IPS-18a (cell line): ENCODE data around the gene NSUN6.
"Not testable (repeated sequence)": the region's sequence is repeated elsewhere in the genome, so short reads cannot be mapped to it uniquely, and the experiment has no call there.

Experiments
- H3K27ac ChIP-seq: one replicate; pipeline ENCODE4 v1.5.1; 2013; ENCODE audit warnings: low read length
- H3K27me3 ChIP-seq: one replicate; pipeline ENCODE4 v1.6.1; 2013; ENCODE audit warnings: mild to moderate bottlenecking, low read length; ENCODE audit not compliant: control insufficient read depth, insufficient read depth
- H3K36me3 ChIP-seq: one replicate; pipeline ENCODE4 v1.6.1; 2013; ENCODE audit warnings: low read depth, low read length; ENCODE audit not compliant: control insufficient read depth
- H3K4me1 ChIP-seq: one replicate; pipeline ENCODE4 v1.6.1; 2013; ENCODE audit warnings: low read depth, low read length; ENCODE audit not compliant: control insufficient read depth
- H3K4me3 ChIP-seq: one replicate; pipeline ENCODE4 v1.5.1; 2013; ENCODE audit warnings: low read length
- H3K9ac ChIP-seq: one replicate; pipeline ENCODE4 v1.6.1; 2013; ENCODE audit warnings: mild to moderate bottlenecking, low read length, moderate library complexity
- H3K9me3 ChIP-seq: one replicate; pipeline ENCODE4 v1.6.1; 2013; ENCODE audit warnings: low read depth, low read length; ENCODE audit not compliant: control insufficient read depth

The NSUN6 gene

DNA sequence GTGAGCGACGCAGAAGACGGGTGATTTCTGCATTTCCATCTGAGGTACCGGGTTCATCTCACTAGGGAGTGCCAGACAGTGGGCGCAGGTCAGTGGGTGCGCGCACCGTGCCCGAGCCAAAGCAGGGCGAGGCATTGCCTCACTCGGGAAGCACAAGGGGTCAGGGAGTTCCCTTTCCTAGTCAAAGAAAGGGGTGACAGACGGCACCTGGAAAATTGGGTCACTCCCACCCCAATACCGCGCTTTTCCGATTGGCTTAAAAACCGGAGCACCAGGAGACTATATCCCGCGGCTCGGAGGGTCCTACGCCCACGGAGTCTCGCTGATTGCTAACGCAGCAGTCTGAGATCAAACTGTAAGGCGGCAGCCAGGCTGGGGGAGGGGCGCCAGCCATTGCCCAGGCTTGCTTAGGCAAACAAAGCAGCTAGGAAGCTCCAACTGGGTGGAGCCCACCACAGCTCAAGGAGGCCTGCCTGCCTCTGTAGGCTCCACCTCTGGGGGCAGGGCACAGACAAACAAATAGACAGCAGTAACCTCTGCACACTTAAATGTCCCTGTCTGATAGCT is 23.9 kb downstream of the NSUN6 start:
- not testable (repeated sequence) for H3K9me3 ChIP-seq, H3K36me3 ChIP-seq, H3K4me1 ChIP-seq, H3K27me3 ChIP-seq, H3K27ac ChIP-seq
- peak overlapping the region; percentile 77 for H3K9ac ChIP-seq
- peak overlapping the region; percentile 68 for H3K4me3 ChIP-seq

- Histone ChIP-seq H3K4me1 (peaks cover 6% of the 10 kb centered on the region), H3K27ac (no peak overlapping the region), H3K36me3 (no peaks in the 10 kb centered on the region), H3K4me3 (no peak overlapping the region), H3K9me3 (no peaks in the 10 kb centered on the region), H3K27me3 (no peaks in the 10 kb centered on the region), H3K9ac (no peak overlapping the region)
Observed at GRCh38 chr10:18625886-18626285, 25.5 kb downstream of the NSUN6 start.

- H3K4me3 ChIP-seq, H3K9me3 ChIP-seq, H3K27ac ChIP-seq, H3K27me3 ChIP-seq, H3K36me3 ChIP-seq, H3K4me1 ChIP-seq, H3K9ac ChIP-seq: not testable (repeated sequence)
Observed at GRCh38 chr10:18623671-18624070, 27.7 kb downstream of the NSUN6 start.

- H3K4me1 ChIP-seq = no peaks in the 10 kb centered on the region
- no peak overlapping the region for H3K27ac ChIP-seq
- peaks cover 1% of the 10 kb centered on the region for H3K36me3 ChIP-seq
- no peak overlapping the region for H3K9ac ChIP-seq
- H3K4me3 ChIP-seq = no peak overlapping the region
- H3K9me3 ChIP-seq = no peaks in the 10 kb centered on the region
- no peaks in the 10 kb centered on the region for H3K27me3 ChIP-seq
Observed at GRCh38 chr10:18620856-18621255, 30.5 kb downstream of the NSUN6 start.

- Histone ChIP-seq H3K4me3 (no peak overlapping the region), H3K36me3 (peaks cover 6% of the 10 kb centered on the region), H3K4me1 (no peaks in the 10 kb centered on the region), H3K27ac (no peak overlapping the region), H3K9me3 (no peaks in the 10 kb centered on the region), H3K27me3 (no peaks in the 10 kb centered on the region), H3K9ac (no peak overlapping the region)
Observed at GRCh38 chr10:18619016-18619415, 32.4 kb downstream of the NSUN6 start.

DNA sequence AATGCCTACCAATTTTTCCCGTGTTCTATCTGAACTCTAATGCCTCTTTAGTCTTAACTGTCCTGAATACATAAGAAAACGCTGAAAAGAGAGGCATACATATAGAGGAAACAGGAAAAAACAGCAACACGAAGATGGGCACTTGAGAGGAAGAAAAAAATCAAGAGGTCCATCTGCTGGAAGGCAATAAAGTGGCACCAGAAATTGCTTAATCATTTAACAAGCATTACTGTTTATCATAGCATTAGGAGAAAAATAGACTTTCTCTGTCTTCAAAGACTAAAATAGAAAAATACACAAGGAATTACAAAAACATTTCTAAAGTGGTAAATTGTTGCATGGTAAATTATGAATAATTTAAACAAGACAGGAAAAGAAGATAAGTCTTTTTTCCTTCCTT is 35.0 kb downstream of the NSUN6 start:
- no peaks in the 10 kb centered on the region for H3K27me3 ChIP-seq
- H3K9ac ChIP-seq = no peak overlapping the region
- H3K4me1 ChIP-seq = no peaks in the 10 kb centered on the region
- H3K9me3 ChIP-seq = no peaks in the 10 kb centered on the region
- H3K4me3 ChIP-seq = no peak overlapping the region
- peaks cover 14% of the 10 kb centered on the region for H3K36me3 ChIP-seq
- no peak overlapping the region for H3K27ac ChIP-seq

- no peaks in the 10 kb centered on the region for H3K4me1 ChIP-seq
- H3K9ac ChIP-seq = no peak overlapping the region
- no peaks in the 10 kb centered on the region for H3K27me3 ChIP-seq
- no peak overlapping the region for H3K27ac ChIP-seq
- no peak overlapping the region for H3K4me3 ChIP-seq
- H3K9me3 ChIP-seq = no peaks in the 10 kb centered on the region
- peaks cover 14% of the 10 kb centered on the region for H3K36me3 ChIP-seq
Observed at GRCh38 chr10:18615618-18616017, 35.8 kb downstream of the NSUN6 start.

DNA sequence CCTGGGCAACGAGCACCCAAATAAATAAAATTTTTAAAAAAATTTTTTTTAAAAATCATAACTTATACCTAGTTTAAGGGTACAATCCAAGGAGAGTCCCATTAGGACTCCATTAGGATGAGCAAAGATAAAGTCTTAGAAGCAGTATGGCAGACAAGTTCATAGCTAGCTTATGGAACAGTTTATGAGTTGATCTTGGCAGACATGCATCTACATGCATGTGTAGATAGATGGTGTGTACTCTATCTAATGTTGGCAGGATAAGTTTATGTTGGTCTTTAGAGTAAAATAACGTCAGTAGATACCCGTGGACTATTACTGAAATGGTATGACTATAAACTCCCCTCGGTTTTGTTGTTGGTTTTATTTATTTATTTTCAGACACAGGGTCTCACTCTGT is 40.2 kb downstream of the NSUN6 start:
- H3K27ac ChIP-seq = no peak overlapping the region

DNA sequence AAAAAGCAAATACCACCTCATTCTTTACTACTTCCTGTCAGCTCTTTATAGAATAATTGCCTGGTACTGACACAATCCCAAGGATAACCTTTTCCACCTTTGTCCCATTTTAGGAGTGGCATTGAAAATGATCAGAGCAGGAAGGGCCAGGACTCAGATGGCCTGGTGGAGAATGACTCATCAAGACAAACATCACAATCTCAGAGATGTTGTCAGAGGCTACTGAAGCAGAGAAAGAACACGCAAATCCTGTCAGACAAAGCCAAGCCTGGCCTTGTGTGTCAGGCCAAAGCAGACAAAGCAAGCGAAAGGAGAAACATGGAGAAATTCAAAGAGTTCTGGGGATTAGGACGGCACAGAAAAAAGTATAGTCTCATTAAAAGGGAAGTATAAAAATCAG is 40.9 kb downstream of the NSUN6 start:
- H3K9ac ChIP-seq = no peak overlapping the region
- no peak overlapping the region for H3K27ac ChIP-seq
- H3K27me3 ChIP-seq = no peaks in the 10 kb centered on the region
- peaks cover 10% of the 10 kb centered on the region for H3K36me3 ChIP-seq
- no peak overlapping the region for H3K4me3 ChIP-seq
- no peaks in the 10 kb centered on the region for H3K4me1 ChIP-seq
- H3K9me3 ChIP-seq = no peaks in the 10 kb centered on the region

More for the DNA sequence above, 40.2 kb downstream of the NSUN6 start:
- peaks cover 14% of the 10 kb centered on the region for H3K36me3 ChIP-seq
- no peak overlapping the region for H3K4me3 ChIP-seq
- no peaks in the 10 kb centered on the region for H3K27me3 ChIP-seq
- H3K9me3 ChIP-seq = no peaks in the 10 kb centered on the region
- no peaks in the 10 kb centered on the region for H3K4me1 ChIP-seq
- H3K9ac ChIP-seq = no peak overlapping the region

- Histone ChIP-seq H3K27ac (no peak overlapping the region), H3K9ac (no peak overlapping the region), H3K9me3 (no peaks in the 10 kb centered on the region), H3K4me1 (no peaks in the 10 kb centered on the region), H3K27me3 (no peaks in the 10 kb centered on the region), H3K36me3 (peaks cover 8% of the 10 kb centered on the region), H3K4me3 (no peak overlapping the region)
Observed at GRCh38 chr10:18608596-18608995, 42.8 kb downstream of the NSUN6 start.

DNA sequence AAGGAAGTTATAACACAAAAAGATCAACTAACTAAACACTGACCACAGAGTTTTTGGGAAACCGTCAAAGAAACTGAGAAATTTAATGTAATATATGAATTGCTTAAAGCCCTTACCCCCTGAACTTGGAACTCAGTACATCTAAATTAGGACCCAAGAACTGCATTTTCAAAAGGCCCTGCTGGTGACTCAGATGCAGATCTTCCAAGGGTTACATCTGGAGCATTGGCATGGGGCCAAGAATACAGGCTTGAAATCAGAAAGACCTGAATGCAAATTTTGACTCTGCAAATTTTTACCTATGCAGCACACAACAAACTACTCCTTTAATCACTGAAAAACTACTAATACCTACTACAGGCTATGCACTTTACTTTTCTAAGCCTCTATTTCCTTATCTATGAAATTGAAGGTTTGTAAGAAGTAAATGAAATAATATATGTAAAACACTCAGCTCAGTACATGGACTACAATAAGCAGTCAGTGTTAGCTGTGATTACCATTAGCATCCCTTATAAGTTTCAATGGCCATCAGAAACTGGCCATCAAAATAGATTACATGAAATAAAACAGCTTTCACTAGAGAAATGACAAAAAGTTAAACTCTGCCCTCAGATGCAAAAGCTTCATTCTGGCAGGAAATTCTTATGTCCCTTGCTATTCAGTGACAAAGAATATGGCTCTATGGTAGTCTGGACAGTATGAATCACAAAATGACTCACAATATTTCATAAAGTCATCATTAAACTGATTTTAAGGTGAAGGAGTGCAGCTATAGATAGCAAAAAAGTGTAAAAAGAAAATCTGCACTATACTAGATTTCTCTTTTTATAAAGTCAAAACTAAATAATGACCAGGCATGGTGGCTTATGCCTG is 43.6 kb downstream of the NSUN6 start:
- H3K36me3 ChIP-seq = peaks cover 4% of the 10 kb centered on the region
- no peak overlapping the region for H3K9ac ChIP-seq
- H3K27ac ChIP-seq = no peak overlapping the region
- H3K4me1 ChIP-seq = no peaks in the 10 kb centered on the region
- no peak overlapping the region for H3K4me3 ChIP-seq
- H3K9me3 ChIP-seq = no peaks in the 10 kb centered on the region
- H3K27me3 ChIP-seq = no peaks in the 10 kb centered on the region
